ENCODE measurements around the gene CACNA1A.

DNA sequence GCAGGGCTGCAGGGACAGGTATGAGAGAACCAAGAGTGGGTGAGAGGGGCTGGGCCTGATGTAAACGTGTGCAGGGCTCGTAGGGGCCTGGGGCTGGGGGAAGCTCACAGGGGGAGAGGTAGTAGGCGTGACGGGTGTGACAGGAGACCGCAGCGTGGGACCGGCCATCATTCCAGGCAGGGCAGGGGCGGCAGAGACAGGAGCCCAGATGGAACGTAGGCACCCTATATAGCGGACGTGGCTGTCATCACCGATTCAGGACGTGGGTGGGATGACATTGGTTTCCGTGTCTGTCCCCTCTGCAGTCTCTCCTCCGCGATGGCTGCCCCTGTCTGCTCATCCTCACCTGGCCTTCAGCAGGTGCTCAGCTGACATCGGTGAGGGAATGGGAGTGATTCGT lies 307.6 kb downstream of the CACNA1A start:
- TF ChIP-seq, protein P1, sequence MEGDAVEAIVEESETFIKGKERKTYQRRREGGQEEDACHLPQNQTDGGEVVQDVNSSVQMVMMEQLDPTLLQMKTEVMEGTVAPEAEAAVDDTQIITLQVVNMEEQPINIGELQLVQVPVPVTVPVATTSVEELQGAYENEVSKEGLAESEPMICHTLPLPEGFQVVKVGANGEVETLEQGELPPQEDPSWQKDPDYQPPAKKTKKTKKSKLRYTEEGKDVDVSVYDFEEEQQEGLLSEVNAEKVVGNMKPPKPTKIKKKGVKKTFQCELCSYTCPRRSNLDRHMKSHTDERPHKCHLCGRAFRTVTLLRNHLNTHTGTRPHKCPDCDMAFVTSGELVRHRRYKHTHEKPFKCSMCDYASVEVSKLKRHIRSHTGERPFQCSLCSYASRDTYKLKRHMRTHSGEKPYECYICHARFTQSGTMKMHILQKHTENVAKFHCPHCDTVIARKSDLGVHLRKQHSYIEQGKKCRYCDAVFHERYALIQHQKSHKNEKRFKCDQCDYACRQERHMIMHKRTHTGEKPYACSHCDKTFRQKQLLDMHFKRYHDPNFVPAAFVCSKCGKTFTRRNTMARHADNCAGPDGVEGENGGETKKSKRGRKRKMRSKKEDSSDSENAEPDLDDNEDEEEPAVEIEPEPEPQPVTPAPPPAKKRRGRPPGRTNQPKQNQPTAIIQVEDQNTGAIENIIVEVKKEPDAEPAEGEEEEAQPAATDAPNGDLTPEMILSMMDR (IDR thresholded peaks at IDR 0.05; ENCODE audit: low read length) = no peak
- TF ChIP-seq EZH2phosphoT487 (IDR thresholded peaks at IDR 0.05; ENCODE audit: low read length) (no peak), EZH2 (optimal IDR thresholded peaks at IDR 0.05; ENCODE audit: low read depth, low read length) (no peak)

All from MM.1S (cell line).